HG03139 (cell line): Measurements from ENCODE around the gene FBXL12.
"Not testable (repeated sequence)": the region's sequence is repeated elsewhere in the genome, so short reads cannot be mapped to it uniquely, and the experiment has no call there.

Experiments
- ATAC-seq: cut with Tn5 transposase; IDR thresholded peaks from one replicate; pipeline ENCODE4 v1.9.1; 2021; ENCODE audit not compliant: unreplicated experiment

Gene FBXL12

DNA sequence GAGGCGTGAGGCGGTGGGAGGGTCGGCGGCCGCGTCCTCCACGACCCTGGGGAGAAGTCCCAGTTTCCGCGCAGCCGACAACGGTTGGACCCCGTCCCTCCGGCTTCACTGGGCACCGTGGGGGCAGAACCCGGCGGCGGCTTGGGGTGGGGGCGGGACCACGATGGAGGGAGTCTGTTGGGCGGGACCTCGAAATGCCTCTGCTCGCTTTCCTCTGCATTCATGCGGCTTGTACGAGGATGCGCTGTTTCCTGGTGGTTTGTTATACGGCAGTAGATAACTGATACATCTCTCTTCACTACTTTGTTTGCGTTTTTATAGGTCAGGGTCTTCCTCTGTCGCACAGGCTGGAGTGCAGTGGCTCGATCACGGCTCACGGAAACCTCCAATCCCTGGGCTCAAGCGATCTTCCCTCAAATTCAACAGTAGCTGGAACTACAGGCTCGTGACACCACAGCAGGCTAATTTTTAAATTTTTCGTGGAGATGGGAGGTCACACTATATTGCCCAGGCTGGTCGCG, 25.7 kb downstream of the FBXL12 start:
- ATAC-seq: no peak

DNA sequence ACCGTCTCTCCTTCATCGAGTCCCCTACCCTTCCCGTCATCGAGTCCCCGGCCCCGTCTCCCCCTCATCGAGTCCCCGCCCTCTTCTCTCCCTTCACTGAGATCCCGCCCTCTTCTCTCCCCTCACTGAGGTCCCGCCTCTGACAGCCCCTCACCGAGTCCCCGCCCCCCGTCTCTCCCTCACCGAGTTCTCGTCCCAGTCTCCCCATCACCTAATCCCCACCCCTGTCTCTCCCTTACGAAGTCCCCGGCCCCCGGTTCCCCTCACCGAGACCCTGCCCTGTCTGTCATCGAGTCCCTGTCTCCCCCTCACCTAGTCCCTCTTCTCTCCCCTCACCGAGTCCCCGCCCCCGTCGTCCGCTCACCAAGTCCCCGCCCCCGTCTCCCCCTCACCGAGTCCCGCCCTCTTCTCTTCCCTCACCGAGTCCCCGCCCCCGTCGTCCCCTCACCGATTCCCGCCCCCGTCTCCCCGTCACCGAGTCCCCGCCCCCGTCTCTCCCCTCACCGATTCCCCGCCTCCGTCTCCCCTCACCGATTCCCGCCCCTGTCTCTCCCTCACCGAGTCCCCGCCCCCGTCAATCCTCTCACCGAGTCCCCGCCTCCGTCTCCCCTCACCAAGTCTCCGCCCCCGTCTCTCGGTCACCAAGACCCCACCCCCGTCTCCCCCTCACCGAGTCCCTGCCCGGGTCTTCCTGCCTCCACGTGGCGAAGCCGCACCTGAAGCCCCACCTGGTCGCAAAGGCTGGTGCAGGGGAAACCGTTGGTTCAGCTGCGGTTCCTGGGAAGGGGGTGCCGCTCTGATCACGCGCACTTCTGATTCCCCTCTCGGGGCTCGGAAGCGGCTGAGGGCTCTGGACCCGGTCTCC, 26.4 kb downstream of the FBXL12 start:
- ATAC-seq: peak; percentile 36

DNA sequence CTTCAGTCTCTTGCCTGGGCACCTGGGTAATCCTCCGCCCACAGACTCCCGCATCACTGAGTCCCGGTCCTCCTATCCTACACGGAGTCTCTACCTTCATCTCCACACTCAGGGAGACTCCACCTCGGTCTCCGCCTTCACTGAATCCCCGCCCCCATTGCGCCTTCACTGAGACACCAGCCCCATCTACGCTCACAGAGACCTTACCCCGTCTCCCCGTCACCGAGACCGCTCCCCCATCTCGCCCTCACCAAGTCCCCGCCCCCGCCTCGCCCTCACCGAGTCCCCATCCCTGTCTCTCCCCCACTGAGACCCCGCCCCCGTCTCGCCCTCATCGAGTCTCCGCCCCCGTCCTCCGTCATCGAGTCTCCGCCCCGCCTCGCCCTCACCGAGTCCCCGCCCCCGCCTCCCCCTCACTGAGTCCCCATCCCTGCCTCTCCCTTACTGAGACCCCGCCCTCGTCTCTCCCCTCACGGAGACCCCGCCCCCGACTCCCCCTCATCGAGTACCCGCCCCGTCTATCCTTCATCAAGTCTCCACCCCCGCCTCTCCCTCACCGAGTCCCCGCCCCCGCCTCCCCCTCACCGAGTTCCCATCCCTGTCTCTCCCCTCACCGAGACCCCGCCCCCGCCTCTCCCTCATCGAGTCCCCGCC, 27.2 kb downstream of the FBXL12 start:
- peak; percentile 47 for ATAC-seq

DNA sequence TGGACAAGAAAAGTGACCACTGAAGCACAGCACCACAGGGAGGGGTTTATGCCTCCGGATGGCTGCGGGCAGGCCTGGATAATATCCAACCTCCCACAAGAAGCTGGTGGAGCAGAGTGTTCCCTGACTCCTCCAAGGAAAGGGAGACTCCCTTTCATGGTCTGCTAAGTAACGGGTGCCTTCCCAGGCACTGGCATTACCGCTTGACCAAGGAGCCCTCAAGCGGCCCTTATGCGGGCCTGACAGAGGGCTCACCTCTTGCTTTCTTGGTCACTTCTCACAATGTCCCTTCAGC, 27.9 kb downstream of the FBXL12 start:
- ATAC-seq: not testable (repeated sequence)

DNA sequence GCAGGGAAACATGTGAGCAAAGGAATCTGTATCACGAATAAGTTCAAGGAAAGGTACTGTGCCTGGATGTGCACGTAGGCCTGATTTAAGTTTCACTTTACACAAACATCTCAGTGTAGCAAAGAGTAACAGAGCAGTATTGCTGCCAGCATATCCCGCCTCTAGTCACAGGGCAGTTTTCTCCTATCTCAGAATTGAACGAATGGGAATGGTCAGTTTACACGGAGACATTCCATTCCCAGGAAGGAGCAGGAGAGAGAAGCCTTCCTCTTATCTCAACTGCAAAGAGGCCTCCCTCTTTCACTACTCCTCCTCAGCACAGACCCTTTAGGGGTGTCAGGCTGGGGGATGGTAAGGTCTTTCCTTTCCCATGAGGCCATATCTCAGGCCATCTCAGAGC, 29.3 kb downstream of the FBXL12 start:
- not testable (repeated sequence) for ATAC-seq

DNA sequence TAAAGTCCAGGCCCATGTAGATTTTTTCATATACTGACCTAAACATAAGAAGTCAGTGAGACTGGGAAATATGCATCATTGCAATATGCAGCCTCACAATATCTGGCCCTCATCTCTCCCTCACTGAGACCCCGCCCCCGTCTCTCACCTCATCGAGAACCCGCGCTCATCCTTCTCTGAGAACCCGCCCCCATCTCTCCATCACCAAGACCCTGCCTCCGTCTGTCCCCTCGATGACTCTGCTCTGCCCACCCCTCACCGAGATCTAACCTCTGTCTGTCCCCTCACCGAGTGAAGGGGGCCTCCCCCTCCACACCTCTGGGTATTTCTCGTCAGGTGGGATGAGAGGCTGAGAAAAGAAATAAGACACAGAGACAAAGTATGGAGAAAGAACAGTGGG, 29.8 kb downstream of the FBXL12 start:
- no peak for ATAC-seq

DNA sequence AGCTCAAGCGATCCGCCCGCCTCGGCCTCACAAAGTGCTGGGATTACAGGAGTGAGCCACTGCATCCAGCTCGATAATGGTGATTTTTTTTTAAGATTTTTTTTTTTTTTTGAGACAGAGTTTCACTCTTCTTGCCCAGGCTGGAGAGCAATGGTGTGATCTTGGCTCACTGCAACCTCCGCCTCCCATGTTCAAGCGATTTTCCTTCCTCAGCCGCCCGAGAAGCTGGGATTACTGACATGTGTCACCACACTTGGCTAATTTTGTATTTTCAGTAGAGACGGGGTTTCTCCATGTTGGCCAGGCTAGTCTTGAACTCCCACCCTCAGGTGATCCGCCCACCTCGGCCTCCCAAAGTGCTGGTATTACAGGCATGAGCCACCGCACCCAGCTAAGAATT, 30.3 kb downstream of the FBXL12 start:
- not testable (repeated sequence) for ATAC-seq

DNA sequence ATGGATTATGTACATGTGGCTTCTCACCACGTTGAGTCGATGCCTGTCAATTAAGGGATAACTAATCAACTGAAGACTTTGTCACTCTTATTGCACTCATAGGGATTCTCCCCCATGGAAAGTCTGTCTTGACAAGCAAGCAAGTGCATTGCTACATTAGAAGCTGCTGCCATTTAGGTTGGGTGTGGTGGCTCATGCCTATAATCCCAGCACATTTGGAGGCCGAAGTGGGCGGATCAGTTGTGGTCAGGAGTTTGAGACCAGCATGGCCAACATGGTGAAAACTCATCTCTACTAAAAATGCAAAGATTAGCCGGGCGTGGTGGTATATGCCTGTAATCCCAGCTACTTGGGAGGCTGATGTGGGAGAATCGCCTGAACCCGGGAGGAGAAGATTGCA, 32.1 kb downstream of the FBXL12 start:
- ATAC-seq: no peak

DNA sequence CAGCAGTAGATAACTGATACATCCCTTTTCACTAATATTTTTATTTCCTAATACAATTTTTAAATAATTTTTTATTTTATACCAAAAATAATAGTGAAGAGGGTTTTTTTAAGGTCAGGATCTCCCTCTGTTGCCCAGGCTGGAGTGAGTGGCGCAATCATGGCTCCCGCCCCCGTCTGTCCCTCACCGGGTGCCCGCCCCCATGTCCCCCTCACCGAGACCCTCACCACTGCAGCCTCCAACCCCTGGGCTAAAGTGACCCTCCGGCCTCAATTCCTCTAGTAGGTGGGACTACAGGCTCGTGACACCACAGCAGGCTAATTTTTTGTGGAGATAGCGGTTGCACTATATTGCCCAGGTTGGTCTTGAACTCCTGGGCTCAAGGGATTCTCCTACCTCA, 32.5 kb downstream of the FBXL12 start:
- ATAC-seq: no peak

DNA sequence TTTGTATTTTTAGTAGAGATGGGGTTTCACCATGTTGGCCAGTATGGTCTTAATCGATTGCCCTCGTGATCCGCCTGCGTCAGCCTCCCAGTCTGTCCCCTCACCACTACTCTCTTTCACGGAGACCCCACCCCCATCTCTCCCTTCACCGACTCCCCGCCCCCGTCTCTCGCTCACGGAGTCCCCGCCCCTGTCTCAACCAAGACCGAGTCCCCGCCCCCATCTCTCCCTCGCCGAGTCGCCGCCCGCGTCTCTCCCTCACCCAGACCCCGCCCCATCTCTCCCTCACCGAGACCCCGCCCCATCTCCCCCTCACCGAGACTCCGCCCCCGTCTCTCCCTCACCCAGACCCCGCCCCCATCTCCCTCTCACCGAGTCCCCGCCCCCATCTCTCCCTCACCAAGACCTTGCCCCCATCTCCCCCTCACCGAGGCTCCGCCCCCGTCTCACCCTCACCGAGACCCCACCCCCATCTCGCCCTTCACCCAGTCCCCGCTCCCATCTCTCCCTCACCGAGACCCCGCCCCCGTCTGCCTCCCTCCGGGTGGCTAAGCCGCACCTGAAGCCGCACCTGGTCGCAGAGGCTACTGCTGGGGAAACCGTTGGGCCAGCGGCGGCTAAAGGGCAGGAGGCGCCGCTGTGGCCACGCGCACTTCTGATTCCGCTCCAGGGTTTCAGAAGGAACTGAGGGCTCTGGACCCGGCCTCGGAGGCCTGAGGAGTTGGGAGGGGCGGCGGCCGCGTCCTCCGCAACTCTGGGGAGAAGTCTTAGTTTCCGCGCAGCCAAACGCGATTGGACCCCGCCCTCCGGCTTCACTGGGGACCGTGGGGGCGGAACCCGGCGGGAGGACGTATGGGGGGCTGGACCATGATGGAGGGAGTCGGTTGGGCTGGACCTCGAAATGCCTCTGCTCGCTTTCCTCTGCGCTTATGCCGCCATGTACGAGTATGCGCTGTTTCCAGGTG, 33.2 kb downstream of the FBXL12 start:
- peak; percentile 73 for ATAC-seq

DNA sequence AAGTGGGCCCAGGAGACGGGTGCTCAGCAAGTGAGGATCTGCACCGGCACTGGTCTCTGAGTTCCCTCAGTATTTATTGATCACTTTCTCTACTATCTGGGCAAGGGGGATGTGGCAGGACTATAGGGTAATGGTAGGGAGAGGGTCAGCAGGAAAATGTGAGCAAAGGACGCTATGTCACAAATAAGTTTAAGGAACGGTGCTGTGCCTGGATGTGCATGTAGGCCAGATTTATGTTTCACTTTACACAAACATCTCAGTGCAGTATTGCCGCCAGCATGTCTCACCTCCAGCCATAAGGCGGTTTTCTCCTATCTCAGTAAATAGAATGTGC, 34.7 kb downstream of the FBXL12 start:
- ATAC-seq: not testable (repeated sequence)

DNA sequence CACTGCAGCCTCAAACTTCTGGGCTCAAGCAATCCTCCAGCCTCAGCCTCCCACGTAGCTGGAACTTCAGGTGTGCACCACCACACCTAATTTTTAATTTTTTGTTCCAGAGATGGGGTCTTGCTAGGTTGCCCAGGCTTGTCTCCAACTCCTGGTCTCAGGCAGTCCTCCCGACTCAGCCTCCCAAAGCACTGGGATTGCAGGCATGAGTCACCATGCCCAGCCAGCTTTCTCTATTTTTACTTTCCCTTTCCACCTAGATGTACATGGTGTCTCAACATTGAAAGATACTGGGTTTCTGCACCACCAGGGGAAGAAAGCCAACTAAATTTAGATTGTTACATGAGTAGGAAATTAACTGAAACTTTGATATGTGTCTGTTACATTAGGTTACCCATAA, 36.5 kb downstream of the FBXL12 start:
- ATAC-seq: no peak

DNA sequence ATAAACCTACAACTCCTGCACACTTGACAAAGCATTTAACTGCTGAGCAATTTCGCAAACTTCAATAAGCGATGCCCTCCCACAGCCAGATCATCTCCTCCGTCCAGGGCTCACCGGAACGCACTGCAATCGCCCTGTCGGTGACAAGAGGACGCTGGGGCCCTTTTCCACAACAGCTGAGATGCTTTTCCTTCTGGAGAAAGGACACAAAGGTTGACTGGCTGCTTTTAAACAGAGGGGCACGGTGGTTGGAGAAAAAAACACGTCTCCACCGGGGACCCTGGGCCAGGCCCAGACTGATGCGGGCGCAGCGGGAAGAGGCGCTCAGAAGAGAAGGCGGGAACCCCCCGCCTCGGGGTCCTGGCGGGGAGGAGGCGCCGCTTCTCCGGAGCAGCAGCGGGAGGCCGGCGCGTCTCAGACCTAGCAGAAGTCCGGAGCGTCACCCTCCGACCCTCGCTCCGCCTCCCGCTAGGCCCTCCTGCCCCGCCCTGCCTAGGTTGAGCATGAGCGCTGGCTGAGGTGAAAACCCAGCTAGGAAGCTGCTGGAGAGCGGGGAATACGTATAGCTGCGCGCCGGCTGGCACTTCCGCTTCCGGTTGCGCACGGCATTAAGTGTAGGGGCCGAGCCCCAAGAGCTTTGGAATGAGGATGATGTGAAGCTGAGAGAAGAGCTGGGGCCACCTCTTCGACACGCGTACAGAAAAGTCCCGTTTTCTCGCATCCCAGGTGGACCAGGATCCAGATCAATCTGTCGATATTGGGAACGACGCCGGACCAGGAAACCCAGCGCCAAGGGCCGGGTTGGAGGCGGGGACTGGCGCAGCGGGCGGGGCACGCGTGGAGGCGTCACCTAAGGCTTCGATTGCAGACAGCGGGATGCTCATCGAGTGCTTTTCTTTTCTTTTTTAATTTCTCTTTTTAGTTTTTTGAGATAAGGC, 50.4 kb downstream of the FBXL12 start, which contains the start of gene ZNF846:
Gene ZNF846 (minus strand): TSS at position 564 of the 938 bp plus-strand sequence. CDS start 3,788 bp downstream, outside the sequence.
- peak; percentile 93 for ATAC-seq
